Activated CD8-positive, alpha-beta memory T cell treated with anti-CD3 and anti-CD28 coated beads, Interleukin-2, amount 10 ng/mL, durations not matched to agents 7 days and 5 days (primary cell): ENCODE results near the gene TRA2B. TPM values are rescaled to one million over a fixed set of nuclear protein-coding genes. Genes with fewer than 3 reads are reported as not detected.

Experiments used
- ATAC-seq: fragments of 150-1000 bp; cut with Tn5 transposase; one replicate; pipeline ENCODE4 v1.10.0; 2021; ENCODE audit warnings: moderate library complexity
- CTCF ChIA-PET: fragments of 350-600 bp; sonication (Branson Sonifier 250); formaldehyde crosslinking; loops from one replicate; lab custom pipeline; 2021; ENCODE audit warnings: antibody characterized with exemption; lab: Charles Lee
- DNase-seq: peaks from one replicate; pipeline ENCODE4 v3.0.0-alpha.2; 2020
- H3K27ac Mint-ChIP-seq: one replicate; pipeline ENCODE4 v1.8.0; 2021; ENCODE audit warnings: mild to moderate bottlenecking, mixed read lengths
- H3K27me3 Mint-ChIP-seq: one replicate; pipeline ENCODE4 v1.8.0; 2021; ENCODE audit warnings: mixed read lengths
- H3K36me3 Mint-ChIP-seq: one replicate; pipeline ENCODE4 v1.8.0; 2021; ENCODE audit warnings: mild to moderate bottlenecking, mixed read lengths
- H3K4me1 Mint-ChIP-seq: one replicate; pipeline ENCODE4 v1.8.0; 2021; ENCODE audit warnings: mixed read lengths
- H3K4me3 Mint-ChIP-seq: one replicate; pipeline ENCODE4 v1.8.0; 2021; ENCODE audit warnings: mild to moderate bottlenecking, moderate library complexity, mixed read lengths
- H3K9me3 Mint-ChIP-seq: one replicate; pipeline ENCODE4 v1.8.0; 2022; ENCODE audit warnings: low read depth, mixed read lengths
- total RNA-seq, 2 experiments: library from RNA; stranded (reverse); gene quantifications; one replicate each; pipeline ENCODE4 v1.2.3, GENCODE V29; 2021

The TRA2B gene
- total RNA-seq, 2 experiments from 2014 or later: 246 to 256 TPM

GRCh38 chr3:185968168-185968567 lies 30.4 kb upstream of the TRA2B start:
- Mint-ChIP-seq H3K27me3 (peaks cover 11% of the 10 kb centered on the region), H3K27ac (no peak overlapping the region), H3K4me1 (no peaks in the 10 kb centered on the region), H3K9me3 (no peaks in the 10 kb centered on the region), H3K4me3 (no peak overlapping the region), H3K36me3 (no peaks in the 10 kb centered on the region)
- ATAC-seq (no peak), DNase-seq (no peak)
- CTCF ChIA-PET: interaction anchor here (1.2 to 3.1 kb wide), 5 partner anchors 9 to 573 kb away, joined by 3 to 14 read pairs (median 6); no protein-coding TSS in a partner anchor

DNA sequence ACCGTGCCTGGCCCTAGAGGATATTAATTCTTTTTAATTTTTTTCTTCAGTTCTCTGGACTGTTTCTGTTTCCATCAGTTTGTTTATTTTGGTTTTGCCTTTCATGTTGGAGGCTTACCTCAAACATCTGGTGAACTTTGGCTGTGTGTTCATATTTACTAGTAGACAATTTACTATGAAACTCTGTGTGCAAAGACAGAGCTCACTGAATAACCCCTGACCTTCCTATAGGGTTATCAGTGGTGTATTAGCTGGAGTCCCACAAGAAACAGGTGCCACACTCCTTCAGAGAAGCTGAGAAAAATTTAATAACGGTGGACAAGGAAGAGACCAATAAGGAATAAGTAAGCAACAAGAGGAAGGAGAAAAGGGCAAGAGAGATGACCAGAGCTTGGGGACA lies 28.8 kb upstream of the TRA2B start:
- no peaks in the 10 kb centered on the region for H3K9me3 Mint-ChIP-seq
- CTCF ChIA-PET: interaction anchor here (1.0 to 3.1 kb wide), 3 partner anchors 11 to 23 kb away, joined by 4 to 14 read pairs (median 5); no protein-coding TSS in a partner anchor

DNA sequence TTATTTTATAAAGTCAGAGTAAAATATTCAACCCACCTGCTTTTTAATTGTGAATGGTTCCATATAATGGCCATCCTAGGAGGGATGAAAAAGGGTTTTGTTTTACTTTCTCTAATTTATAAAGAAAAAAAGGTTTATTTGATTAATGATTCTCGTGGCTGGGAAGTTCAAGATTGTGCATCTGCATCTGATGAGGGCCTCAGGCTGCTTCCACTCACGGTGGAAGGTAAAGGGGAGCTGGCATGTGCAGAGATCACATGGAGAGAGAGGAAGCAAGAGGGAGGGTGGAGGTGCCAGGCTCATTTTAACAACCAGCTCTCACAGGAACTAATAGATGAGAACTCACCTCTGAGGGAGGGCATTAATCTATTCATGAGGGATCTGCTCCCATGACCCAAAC lies 27.7 kb upstream of the TRA2B start:
- Mint-ChIP-seq H3K36me3 (no peaks in the 10 kb centered on the region), H3K27me3 (peaks cover 11% of the 10 kb centered on the region), H3K27ac (no peak overlapping the region), H3K4me1 (no peaks in the 10 kb centered on the region), H3K4me3 (no peak overlapping the region), H3K9me3 (no peaks in the 10 kb centered on the region)
- CTCF ChIA-PET: interaction anchor here (1.5 kb wide), 1 partner anchor 18 kb away, joined by 4 read pairs; no protein-coding TSS in a partner anchor
- no peak for DNase-seq
- no peak for ATAC-seq

More for the DNA sequence above, 28.8 kb upstream of the TRA2B start:
- Mint-ChIP-seq H3K36me3 (no peaks in the 10 kb centered on the region), H3K27me3 (peaks cover 11% of the 10 kb centered on the region), H3K27ac (no peak overlapping the region), H3K4me3 (no peak overlapping the region), H3K4me1 (no peaks in the 10 kb centered on the region)
- ATAC-seq (no peak), DNase-seq (no peak)

DNA sequence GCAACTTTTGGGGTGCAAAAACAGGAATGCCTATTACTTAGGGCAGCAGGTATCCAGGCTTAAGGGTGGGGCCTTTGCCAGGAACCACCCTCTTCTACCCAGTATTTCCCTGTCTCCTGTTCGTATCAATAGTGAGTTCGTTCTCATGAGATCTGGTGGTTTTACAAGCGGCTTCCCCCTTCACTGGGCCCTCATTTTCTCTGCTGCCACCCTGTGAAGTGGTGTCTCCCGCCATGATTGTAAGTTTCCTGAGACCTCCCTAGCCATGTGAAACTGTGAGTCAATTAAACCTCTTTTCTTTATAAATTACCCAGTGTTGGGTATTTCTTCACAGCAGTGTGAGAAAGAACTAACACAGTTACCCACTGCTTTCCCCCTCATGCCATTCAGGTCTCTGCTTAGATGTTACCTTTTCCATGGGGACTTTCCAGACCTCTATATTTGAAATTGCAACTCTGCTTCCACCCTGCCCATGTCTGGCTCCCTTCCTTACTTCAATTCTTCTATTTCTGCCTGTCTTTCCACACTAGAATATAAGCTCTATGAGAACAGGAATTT lies 23.9 kb upstream of the TRA2B start:
- ATAC-seq: no peak
- H3K4me1 Mint-ChIP-seq: peaks cover 3% of the 10 kb centered on the region
- DNase-seq: no peak
- no peak overlapping the region for H3K27ac Mint-ChIP-seq
- CTCF ChIA-PET: interaction anchor here (1.5 kb wide), 1 partner anchor 16 kb away, joined by 4 read pairs; no protein-coding TSS in a partner anchor
- H3K27me3 Mint-ChIP-seq: peaks cover 20% of the 10 kb centered on the region
- H3K9me3 Mint-ChIP-seq: no peaks in the 10 kb centered on the region
- H3K36me3 Mint-ChIP-seq: no peaks in the 10 kb centered on the region
- no peak overlapping the region for H3K4me3 Mint-ChIP-seq

- peaks cover 3% of the 10 kb centered on the region for H3K4me1 Mint-ChIP-seq
- H3K4me3 Mint-ChIP-seq: no peak overlapping the region
- H3K36me3 Mint-ChIP-seq: no peaks in the 10 kb centered on the region
- H3K27me3 Mint-ChIP-seq: peaks cover 20% of the 10 kb centered on the region
- H3K27ac Mint-ChIP-seq: no peak overlapping the region
- H3K9me3 Mint-ChIP-seq: no peaks in the 10 kb centered on the region
- ATAC-seq (no peak), DNase-seq (no peak)
- CTCF ChIA-PET: interaction anchor here (2.1 kb wide), 1 partner anchor 17 kb away, joined by 8 read pairs; no protein-coding TSS in a partner anchor
Observed at GRCh38 chr3:185960522-185961288, 22.9 kb upstream of the TRA2B start.

DNA sequence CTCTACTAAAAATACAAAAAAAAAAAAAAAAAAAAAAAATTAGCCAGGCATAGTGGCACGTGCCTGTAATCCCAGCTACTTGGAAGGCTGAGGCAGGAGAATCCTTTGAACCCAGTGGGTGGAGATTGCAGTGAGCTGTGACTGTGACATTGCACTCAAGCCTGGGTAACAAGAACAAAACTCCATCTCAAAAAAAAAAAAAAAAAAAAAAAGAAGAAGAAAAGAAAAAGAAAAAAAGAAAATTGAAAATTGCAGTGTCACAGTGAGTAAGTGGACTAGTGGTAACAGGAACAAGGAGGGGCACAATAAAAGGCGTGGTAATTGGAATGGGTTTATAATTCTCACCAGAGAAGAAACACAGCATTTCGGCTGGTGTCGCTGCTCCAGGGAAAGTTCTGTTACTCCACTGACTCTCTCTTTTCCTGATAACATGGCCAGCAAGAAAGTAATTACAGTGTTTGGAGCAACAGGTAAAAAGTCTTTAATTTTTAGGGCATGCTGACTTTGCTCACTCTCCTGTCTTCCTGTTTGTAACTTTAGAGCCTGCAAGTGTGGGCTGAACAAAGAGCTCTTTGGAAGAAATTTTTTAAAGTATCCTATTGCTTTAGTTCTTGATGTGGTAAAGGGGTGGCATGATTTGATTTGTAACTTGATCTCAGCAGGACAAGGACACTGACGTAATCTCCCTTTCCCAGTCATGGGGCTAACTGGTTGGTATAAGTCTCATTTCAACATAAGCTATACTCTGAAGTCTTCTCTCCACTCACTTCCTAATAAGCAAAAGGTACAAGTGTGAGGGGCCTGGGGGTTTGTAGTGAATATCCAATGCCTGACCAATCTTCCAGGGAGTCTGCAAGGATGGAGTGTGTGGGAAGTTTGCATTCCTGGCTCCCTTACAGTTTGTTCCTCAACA lies 22.1 kb upstream of the TRA2B start:
- CTCF ChIA-PET: interaction anchor here (1.2 to 2.1 kb wide), 2 partner anchors 16 to 17 kb away, joined by 3 to 8 read pairs; no protein-coding TSS in a partner anchor
- H3K27me3 Mint-ChIP-seq: peaks cover 25% of the 10 kb centered on the region
- no peak for ATAC-seq
- H3K4me3 Mint-ChIP-seq: no peak overlapping the region
- DNase-seq: no peak
- H3K4me1 Mint-ChIP-seq: peaks cover 3% of the 10 kb centered on the region
- H3K36me3 Mint-ChIP-seq: no peaks in the 10 kb centered on the region
- no peak overlapping the region for H3K27ac Mint-ChIP-seq
- H3K9me3 Mint-ChIP-seq: no peaks in the 10 kb centered on the region

DNA sequence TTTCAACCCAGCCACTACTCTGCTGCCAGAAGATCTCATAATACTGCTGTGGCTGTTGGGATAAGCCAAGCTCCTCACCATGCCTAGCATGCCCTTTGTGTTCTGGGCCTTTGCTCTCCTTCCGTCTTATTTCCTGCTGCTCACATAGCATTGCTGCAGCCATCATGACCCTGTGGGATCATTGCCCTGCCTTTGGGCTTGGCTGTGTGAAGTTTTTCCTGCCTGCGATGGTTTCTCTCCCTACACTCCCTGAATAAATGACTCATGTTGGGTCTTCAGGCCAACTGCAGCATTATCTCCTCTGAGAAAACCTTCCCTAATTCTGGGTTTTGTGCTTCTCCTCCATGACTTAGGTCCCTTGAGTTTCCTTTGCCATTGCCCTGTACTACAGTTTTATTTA lies 20.8 kb upstream of the TRA2B start:
- no peak for DNase-seq
- CTCF ChIA-PET: interaction anchor here (1.7 kb wide), 1 partner anchor 15 kb away, joined by 9 read pairs; no protein-coding TSS in a partner anchor
- Mint-ChIP-seq H3K4me1 (peaks cover 3% of the 10 kb centered on the region), H3K27ac (no peak overlapping the region), H3K4me3 (no peak overlapping the region), H3K9me3 (no peaks in the 10 kb centered on the region), H3K36me3 (no peaks in the 10 kb centered on the region), H3K27me3 (peaks cover 27% of the 10 kb centered on the region)
- ATAC-seq: no peak

- H3K27me3 Mint-ChIP-seq: peaks cover 34% of the 10 kb centered on the region
- H3K27ac Mint-ChIP-seq: no peak overlapping the region
- H3K36me3 Mint-ChIP-seq: no peaks in the 10 kb centered on the region
- no peaks in the 10 kb centered on the region for H3K9me3 Mint-ChIP-seq
- H3K4me3 Mint-ChIP-seq: no peak overlapping the region
- peaks cover 3% of the 10 kb centered on the region for H3K4me1 Mint-ChIP-seq
- CTCF ChIA-PET: interaction anchor here (1.2 to 1.6 kb wide), 3 partner anchors 13 to 27 kb away, joined by 4 to 6 read pairs (median 4); no protein-coding TSS in a partner anchor
- no peak for DNase-seq
- ATAC-seq: no peak
Observed at GRCh38 chr3:185956244-185956643, 18.4 kb upstream of the TRA2B start.

DNA sequence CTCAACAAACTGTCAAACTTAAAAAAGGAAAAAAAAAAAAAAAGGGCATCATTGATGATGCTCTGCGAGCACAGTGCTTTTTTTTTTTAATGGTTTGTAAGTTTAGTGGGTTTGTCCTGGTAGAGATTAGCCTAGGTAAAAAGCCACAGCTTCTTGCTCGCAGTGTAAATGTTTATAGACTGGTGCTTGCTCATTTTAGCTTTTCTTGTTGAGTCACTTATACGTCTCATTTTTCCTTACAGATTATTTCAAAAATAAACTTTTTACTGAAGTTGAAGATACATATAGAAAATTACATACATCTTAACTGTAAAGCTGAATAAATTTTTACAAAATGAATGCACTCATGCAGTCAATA lies 16.5 kb upstream of the TRA2B start:
- no peaks in the 10 kb centered on the region for H3K4me1 Mint-ChIP-seq
- ATAC-seq (no peak), DNase-seq (no peak)
- no peak overlapping the region for H3K27ac Mint-ChIP-seq
- H3K36me3 Mint-ChIP-seq: no peaks in the 10 kb centered on the region
- H3K9me3 Mint-ChIP-seq: no peaks in the 10 kb centered on the region
- H3K27me3 Mint-ChIP-seq: peaks cover 47% of the 10 kb centered on the region
- CTCF ChIA-PET: interaction anchor here (1.2 to 3.7 kb wide), 3 partner anchors 11 to 663 kb away, joined by 3 to 34 read pairs (median 6); no protein-coding TSS in a partner anchor
- no peak overlapping the region for H3K4me3 Mint-ChIP-seq

GRCh38 chr3:185950728-185951127 lies 12.9 kb upstream of the TRA2B start:
- Mint-ChIP-seq H3K36me3 (no peaks in the 10 kb centered on the region), H3K27ac (no peak overlapping the region), H3K9me3 (no peaks in the 10 kb centered on the region), H3K27me3 (peaks cover 49% of the 10 kb centered on the region), H3K4me1 (no peaks in the 10 kb centered on the region), H3K4me3 (no peak overlapping the region)
- CTCF ChIA-PET: no interaction called here
- ATAC-seq: no peak
- DNase-seq: no peak

DNA sequence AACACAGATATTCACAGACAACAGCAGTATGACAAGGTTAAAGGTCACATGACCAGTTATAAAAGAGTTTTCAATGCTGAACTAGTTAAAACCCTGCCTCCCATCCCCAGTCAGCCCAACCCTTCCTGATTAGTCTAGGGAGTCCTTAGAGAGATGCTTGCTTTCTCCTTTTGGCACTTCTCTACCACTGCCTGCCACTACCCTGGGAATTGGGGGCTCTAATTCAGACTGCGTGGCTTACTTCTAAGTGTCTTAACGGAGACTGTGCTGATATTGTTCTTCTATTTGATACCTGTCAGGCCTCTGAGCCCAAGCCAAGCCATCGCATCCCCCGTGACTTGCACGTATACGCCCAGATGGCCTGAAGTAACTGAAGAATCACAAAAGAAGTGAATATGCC lies 11.7 kb upstream of the TRA2B start:
- CTCF ChIA-PET: no interaction called here
- DNase-seq: no peak
- peaks cover 40% of the 10 kb centered on the region for H3K27me3 Mint-ChIP-seq
- H3K4me1 Mint-ChIP-seq: no peaks in the 10 kb centered on the region
- H3K4me3 Mint-ChIP-seq: no peak overlapping the region
- H3K9me3 Mint-ChIP-seq: no peaks in the 10 kb centered on the region
- ATAC-seq: no peak
- H3K36me3 Mint-ChIP-seq: no peaks in the 10 kb centered on the region
- H3K27ac Mint-ChIP-seq: no peak overlapping the region

- no peak for ATAC-seq
Observed at GRCh38 chr3:185948292-185948691, 10.5 kb upstream of the TRA2B start.

DNA sequence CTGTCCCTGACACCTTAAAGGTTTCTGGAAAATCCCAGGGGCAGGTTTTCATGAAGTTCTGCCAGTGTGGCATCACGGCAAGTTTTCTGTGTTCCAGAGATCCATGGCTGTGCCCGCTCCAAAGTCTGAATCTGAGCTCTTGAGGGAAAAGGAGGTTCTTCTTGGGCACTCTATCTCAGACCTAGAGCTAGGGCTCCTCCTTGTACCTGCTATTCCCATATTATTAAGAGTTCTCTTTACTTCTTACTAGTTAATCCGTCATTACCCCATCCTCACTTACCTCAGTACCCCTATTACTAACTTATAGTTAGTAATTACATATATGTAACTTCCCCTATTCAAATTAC lies 5.9 kb upstream of the TRA2B start:
- H3K4me1 Mint-ChIP-seq: peaks cover 21% of the 10 kb centered on the region
- peaks cover 24% of the 10 kb centered on the region for H3K27me3 Mint-ChIP-seq
- no peak overlapping the region for H3K27ac Mint-ChIP-seq
- H3K4me3 Mint-ChIP-seq: no peak overlapping the region
- DNase-seq: no peak
- CTCF ChIA-PET: interaction anchor here (0.6 to 3.7 kb wide), 43 partner anchors 10 to 672 kb away, joined by 3 to 52 read pairs (median 5); partner anchors contain the start of genes ETV5 and TBCCD1
- peak; percentile 24 for ATAC-seq
- peaks cover 4% of the 10 kb centered on the region for H3K36me3 Mint-ChIP-seq
- H3K9me3 Mint-ChIP-seq: no peaks in the 10 kb centered on the region

More at GRCh38 chr3:185948292-185948691, 10.5 kb upstream of the TRA2B start:
- DNase-seq: no peak
- peaks cover 37% of the 10 kb centered on the region for H3K27me3 Mint-ChIP-seq
- H3K9me3 Mint-ChIP-seq: no peaks in the 10 kb centered on the region
- no peaks in the 10 kb centered on the region for H3K36me3 Mint-ChIP-seq
- H3K27ac Mint-ChIP-seq: no peak overlapping the region
- peaks cover 4% of the 10 kb centered on the region for H3K4me1 Mint-ChIP-seq
- CTCF ChIA-PET: no interaction called here
- H3K4me3 Mint-ChIP-seq: no peak overlapping the region
